Mammary epithelial cell (primary cell): ENCODE results near the gene FUT7.

Experiments used
- EZH2 ChIP-seq: IDR thresholded peaks from 2 replicates; pipeline ENCODE4 v1.6.1; 2012; ENCODE audit warnings: low read length, inconsistent platforms, borderline replicate concordance
- TF ChIP-seq, protein P1 (sequence below), 2 donors: IDR thresholded peaks in 1 of 2; conservative IDR thresholded peaks in 1 of 2; 2 replicates each; pipeline ENCODE4 v1.5.1; 2011 to 2012; ENCODE audit warnings: inconsistent platforms in 2 of 2, low read length in 2 of 2, mild to moderate bottlenecking in 2 of 2, control low read depth in 1 of 2, low read depth in 1 of 2; ENCODE audit not compliant: insufficient read depth in 1 of 2; ENCODE audit errors: extremely low read depth in 1 of 2

DNA sequence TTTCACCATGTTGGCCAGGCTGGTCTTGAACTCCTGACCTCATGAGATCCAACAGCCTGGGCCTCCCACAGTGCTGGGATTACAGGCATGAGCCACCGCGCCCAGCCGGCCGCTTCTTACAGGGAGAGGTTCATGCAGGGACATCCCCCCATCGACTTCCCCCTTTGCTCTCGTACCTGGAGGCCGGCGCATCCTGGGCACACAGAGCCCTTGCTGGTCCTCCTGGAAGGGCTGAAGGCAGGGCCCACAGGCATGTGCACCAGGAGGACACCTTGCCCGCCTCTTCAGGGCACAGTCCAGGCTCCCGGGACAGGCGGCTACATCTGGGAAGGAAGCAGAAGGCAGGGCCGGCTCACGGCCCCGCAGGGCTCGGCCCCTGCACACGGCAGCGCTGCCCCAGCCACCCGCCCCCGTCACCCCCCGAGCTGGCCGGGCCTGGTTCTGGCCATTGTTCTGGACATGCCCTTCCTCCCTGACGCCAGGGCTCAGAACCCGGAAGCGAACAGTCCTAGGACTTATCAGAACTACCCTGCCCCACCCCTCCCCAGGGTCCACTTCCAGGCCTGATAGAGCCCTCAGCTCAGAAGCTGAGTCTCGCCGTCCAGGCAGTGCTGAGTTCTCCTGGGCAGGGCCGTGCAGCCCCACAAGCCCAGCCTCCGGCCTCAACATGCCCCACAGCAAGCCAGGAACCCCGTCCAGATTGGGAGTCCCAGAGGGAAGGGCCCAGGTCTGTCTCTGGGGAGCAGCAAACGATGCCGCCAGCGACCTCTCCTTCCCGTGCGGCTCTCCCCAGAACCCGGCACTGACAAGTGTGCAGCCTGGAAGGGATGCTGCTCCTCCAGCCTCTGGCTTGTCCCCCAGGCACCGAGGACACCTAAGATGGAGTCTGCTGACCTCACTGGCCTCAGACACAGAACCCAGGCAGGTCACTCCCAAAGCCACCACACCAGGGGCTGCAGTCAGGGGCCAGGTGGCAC is 11.2 kb upstream of the FUT7 start:
- TF ChIP-seq, protein P1, sequence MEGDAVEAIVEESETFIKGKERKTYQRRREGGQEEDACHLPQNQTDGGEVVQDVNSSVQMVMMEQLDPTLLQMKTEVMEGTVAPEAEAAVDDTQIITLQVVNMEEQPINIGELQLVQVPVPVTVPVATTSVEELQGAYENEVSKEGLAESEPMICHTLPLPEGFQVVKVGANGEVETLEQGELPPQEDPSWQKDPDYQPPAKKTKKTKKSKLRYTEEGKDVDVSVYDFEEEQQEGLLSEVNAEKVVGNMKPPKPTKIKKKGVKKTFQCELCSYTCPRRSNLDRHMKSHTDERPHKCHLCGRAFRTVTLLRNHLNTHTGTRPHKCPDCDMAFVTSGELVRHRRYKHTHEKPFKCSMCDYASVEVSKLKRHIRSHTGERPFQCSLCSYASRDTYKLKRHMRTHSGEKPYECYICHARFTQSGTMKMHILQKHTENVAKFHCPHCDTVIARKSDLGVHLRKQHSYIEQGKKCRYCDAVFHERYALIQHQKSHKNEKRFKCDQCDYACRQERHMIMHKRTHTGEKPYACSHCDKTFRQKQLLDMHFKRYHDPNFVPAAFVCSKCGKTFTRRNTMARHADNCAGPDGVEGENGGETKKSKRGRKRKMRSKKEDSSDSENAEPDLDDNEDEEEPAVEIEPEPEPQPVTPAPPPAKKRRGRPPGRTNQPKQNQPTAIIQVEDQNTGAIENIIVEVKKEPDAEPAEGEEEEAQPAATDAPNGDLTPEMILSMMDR (conservative IDR thresholded peaks at IDR 0.05 in 1 of 2, IDR thresholded peaks at IDR 0.05 in 1 of 2; ENCODE audit: extremely low read depth in 1 of 2, insufficient read depth in 1 of 2, low read depth in 1 of 2, low read length in 2 of 2) = no peak
- TF ChIP-seq EZH2 = no peak
